Measurements from ENCODE around the gene PITPNC1. TPM values are rescaled to one million over a fixed set of nuclear protein-coding genes. Genes with fewer than 3 reads are reported as not detected.
A peak's percentile ranks its signal among the peaks of the same experiment; 100 is the strongest.
"Not testable (repeated sequence)": the region's sequence is repeated elsewhere in the genome, so short reads cannot be mapped to it uniquely, and the experiment has no call there.

Gene PITPNC1
- total RNA-seq, 1 donor from 2014 or later: 21.5 TPM

DNA sequence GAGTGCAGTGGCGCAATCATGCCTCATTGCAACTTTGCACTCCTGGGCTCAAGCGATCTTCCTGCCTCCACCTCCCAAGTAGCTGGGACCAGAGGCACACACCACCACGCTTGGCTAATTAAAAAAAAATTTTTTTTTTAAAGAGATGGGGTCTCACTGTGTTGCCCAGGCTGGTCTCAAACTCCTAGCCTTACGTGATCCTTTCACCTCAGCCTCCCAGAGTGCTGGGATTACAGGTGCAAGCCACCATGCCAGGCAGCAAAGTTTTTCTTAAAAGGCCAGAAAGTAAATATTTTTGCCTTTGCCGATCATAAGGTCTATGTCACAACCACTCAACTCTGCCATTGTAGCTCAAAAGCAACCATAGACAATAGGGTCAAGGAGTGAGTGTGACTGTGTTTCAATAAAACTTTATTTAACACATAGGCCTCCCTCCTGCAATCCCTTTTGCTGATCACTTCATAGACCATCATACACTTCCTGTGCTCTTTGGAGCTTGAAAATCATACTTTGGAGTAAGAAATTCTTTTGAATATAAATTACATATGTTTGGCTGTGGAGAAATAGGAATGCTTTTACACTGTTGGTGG is 48.6 kb downstream of the PITPNC1 start:
- no peak overlapping the region for H3K4me3 Mint-ChIP-seq
- no peak overlapping the region for H3K27ac Mint-ChIP-seq (ENCODE audit: unreplicated experiment)
- TF ChIP-seq, protein P1, sequence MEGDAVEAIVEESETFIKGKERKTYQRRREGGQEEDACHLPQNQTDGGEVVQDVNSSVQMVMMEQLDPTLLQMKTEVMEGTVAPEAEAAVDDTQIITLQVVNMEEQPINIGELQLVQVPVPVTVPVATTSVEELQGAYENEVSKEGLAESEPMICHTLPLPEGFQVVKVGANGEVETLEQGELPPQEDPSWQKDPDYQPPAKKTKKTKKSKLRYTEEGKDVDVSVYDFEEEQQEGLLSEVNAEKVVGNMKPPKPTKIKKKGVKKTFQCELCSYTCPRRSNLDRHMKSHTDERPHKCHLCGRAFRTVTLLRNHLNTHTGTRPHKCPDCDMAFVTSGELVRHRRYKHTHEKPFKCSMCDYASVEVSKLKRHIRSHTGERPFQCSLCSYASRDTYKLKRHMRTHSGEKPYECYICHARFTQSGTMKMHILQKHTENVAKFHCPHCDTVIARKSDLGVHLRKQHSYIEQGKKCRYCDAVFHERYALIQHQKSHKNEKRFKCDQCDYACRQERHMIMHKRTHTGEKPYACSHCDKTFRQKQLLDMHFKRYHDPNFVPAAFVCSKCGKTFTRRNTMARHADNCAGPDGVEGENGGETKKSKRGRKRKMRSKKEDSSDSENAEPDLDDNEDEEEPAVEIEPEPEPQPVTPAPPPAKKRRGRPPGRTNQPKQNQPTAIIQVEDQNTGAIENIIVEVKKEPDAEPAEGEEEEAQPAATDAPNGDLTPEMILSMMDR (conservative IDR thresholded peaks at IDR 0.05): no peak
- no peaks in the 10 kb centered on the region for H3K36me3 Mint-ChIP-seq (ENCODE audit: low read depth)
- H3K4me1 Mint-ChIP-seq: peaks cover 4% of the 10 kb centered on the region
- H3K27me3 Mint-ChIP-seq (ENCODE audit: low read depth): no peaks in the 10 kb centered on the region
- DNase-seq (ENCODE audit: low read depth, low spot score): no peak
- H3K9me3 Mint-ChIP-seq: peaks cover 2% of the 10 kb centered on the region

DNA sequence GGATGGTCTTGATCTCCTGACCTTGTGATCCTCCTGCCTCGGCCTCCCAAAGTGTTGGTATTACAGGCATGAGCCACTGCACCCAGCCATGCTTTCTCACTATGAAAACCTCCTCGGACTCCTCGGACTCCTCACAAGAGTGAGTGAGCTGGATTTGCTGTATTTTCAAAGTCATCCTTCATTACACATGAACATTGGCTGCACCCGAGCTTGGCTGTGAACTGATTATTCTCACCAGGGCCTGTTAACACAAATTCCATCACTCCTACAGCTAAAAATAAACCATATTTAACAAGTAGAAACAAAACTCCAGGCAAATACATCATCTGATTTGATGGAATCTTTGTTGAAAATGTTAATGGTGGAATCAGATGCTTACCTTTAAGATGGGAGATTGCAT is 50.3 kb downstream of the PITPNC1 start:
- peaks cover 2% of the 10 kb centered on the region for H3K9me3 Mint-ChIP-seq
- H3K27me3 Mint-ChIP-seq (ENCODE audit: low read depth): no peaks in the 10 kb centered on the region
- TF ChIP-seq, protein P1 (conservative IDR thresholded peaks at IDR 0.05): no peak
- DNase-seq (ENCODE audit: low read depth, low spot score): no peak
- no peaks in the 10 kb centered on the region for H3K36me3 Mint-ChIP-seq (ENCODE audit: low read depth)
- H3K4me3 Mint-ChIP-seq: no peak overlapping the region
- peak overlapping the region; percentile 20 for H3K27ac Mint-ChIP-seq (ENCODE audit: unreplicated experiment)
- H3K4me1 Mint-ChIP-seq: peaks cover 8% of the 10 kb centered on the region

GRCh38 chr17:67430515-67430914 is 53.4 kb downstream of the PITPNC1 start:
- not testable (repeated sequence) for H3K27ac Mint-ChIP-seq (ENCODE audit: unreplicated experiment); H3K4me1 Mint-ChIP-seq; H3K27me3 Mint-ChIP-seq (ENCODE audit: low read depth); H3K36me3 Mint-ChIP-seq (ENCODE audit: low read depth); H3K4me3 Mint-ChIP-seq; DNase-seq (ENCODE audit: low read depth, low spot score); H3K9me3 Mint-ChIP-seq

DNA sequence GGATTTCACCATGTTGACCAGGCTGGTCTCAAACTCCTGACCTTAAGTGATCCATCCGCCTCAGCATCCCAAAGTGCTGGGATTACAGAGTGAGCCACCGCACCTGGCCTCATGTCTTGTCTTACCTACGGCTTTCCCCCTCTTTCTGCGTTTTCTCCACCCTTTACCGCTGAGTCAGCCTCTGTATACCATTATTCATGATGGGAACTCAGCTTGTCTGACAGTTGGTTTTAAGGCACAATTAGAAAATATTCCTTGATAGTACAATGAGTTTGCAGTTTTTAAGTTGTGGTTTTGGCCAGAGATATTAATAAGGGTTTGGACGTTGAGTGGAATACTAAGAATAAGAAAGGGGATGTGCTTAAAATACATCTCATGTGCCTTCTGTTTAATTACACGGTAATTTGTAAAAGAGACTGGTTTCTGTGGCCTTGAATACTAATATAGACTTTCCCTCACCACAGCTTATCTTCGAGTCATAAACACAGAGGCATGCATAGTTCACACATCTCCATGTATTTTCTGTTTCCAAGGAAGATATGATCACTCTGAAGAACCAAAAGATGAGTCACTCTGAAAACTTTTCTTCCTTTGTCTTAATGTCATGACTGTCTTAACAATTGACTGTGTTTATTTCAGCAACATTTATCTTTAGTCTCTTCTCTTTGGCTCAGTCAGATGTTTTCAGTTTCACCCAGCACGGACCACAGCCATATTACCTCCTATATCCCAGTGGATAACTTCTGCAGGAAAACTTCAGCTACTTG is 54.4 kb downstream of the PITPNC1 start:
- H3K27ac Mint-ChIP-seq (ENCODE audit: unreplicated experiment): no peak overlapping the region
- DNase-seq (ENCODE audit: low read depth, low spot score): no peak
- TF ChIP-seq, protein P1 (conservative IDR thresholded peaks at IDR 0.05): no peak
- no peaks in the 10 kb centered on the region for H3K36me3 Mint-ChIP-seq (ENCODE audit: low read depth)
- H3K27me3 Mint-ChIP-seq (ENCODE audit: low read depth): no peaks in the 10 kb centered on the region
- H3K4me1 Mint-ChIP-seq: peaks cover 8% of the 10 kb centered on the region
- H3K4me3 Mint-ChIP-seq: no peak overlapping the region
- peaks cover 3% of the 10 kb centered on the region for H3K9me3 Mint-ChIP-seq

GRCh38 chr17:67433248-67433924 is 56.3 kb downstream of the PITPNC1 start:
- no peak for DNase-seq (ENCODE audit: low read depth, low spot score)
- Mint-ChIP-seq H3K27ac (ENCODE audit: unreplicated experiment) (peak overlapping the region; percentile 78), H3K4me1 (peaks cover 21% of the 10 kb centered on the region)

More at GRCh38 chr17:67433248-67433924, 56.3 kb downstream of the PITPNC1 start:
- H3K9me3 Mint-ChIP-seq: peaks cover 3% of the 10 kb centered on the region
- TF ChIP-seq, protein P1 (conservative IDR thresholded peaks at IDR 0.05): no peak
- no peak overlapping the region for H3K4me3 Mint-ChIP-seq
- no peaks in the 10 kb centered on the region for H3K36me3 Mint-ChIP-seq (ENCODE audit: low read depth)
- no peaks in the 10 kb centered on the region for H3K27me3 Mint-ChIP-seq (ENCODE audit: low read depth)

Data from neural crest cell (in vitro differentiated cells).